Smooth muscle cell (in vitro differentiated cells): Measurements from ENCODE around the gene PTGER3. TPM values are rescaled to one million over a fixed set of nuclear protein-coding genes. Genes with fewer than 3 reads are reported as not detected.
"Not testable (repeated sequence)": the region's sequence is repeated elsewhere in the genome, so short reads cannot be mapped to it uniquely, and the experiment has no call there.

ENCODE experiments used
- DNase-seq: peaks from one replicate; lab custom pipeline; 2025; ENCODE audit not compliant: unreplicated experiment; lab: John Stamatoyannopoulos, UW
- H2AFZ ChIP-seq: fragments of 200-600 bp; sonication (generic); 2 replicates; pipeline ENCODE4 v1.6.0; 2016; ENCODE audit warnings: antibody characterized with exemption, low read depth, mild to moderate bottlenecking
- H3F3A ChIP-seq: fragments of 200-600 bp; sonication (generic); 2 replicates; pipeline ENCODE4 v1.6.0; 2017; ENCODE audit warnings: antibody characterized with exemption, low read depth
- H3K27ac ChIP-seq: fragments of 200-600 bp; sonication (generic); 2 replicates; pipeline ENCODE4 v1.5.1; 2016; ENCODE audit warnings: low read depth, mild to moderate bottlenecking
- H3K27me3 ChIP-seq: fragments of 200-600 bp; sonication (generic); 2 replicates; pipeline ENCODE4 v1.6.1; 2016; ENCODE audit warnings: low read depth, mild to moderate bottlenecking
- H3K36me3 ChIP-seq: fragments of 200-600 bp; sonication (generic); 2 replicates; pipeline ENCODE4 v1.5.1; 2016; ENCODE audit warnings: low read depth
- H3K4me1 ChIP-seq: fragments of 200-600 bp; sonication (generic); 2 replicates; pipeline ENCODE4 v1.5.1; 2016; ENCODE audit warnings: low read depth
- H3K4me2 ChIP-seq: fragments of 200-600 bp; sonication (generic); 2 replicates; pipeline ENCODE4 v1.6.0; 2016; ENCODE audit warnings: mild to moderate bottlenecking
- H3K4me3 ChIP-seq: fragments of 200-600 bp; sonication (generic); 2 replicates; pipeline ENCODE4 v1.5.1; 2016; ENCODE audit warnings: mild to moderate bottlenecking
- H3K79me2 ChIP-seq: fragments of 200-600 bp; sonication (generic); 2 replicates; pipeline ENCODE4 v1.6.0; 2016; ENCODE audit warnings: low read depth, mild to moderate bottlenecking
- H3K9ac ChIP-seq: fragments of 200-600 bp; sonication (generic); 2 replicates; pipeline ENCODE4 v1.6.0; 2016; ENCODE audit warnings: low read depth
- H3K9me3 ChIP-seq: fragments of 200-600 bp; sonication (generic); replicated peaks from 2 replicates; pipeline ENCODE4 v1.5.1; 2016; ENCODE audit warnings: low read depth
- H4K20me1 ChIP-seq: fragments of 200-600 bp; sonication (generic); 2 replicates; pipeline ENCODE4 v1.6.0; 2016; ENCODE audit warnings: low read depth
- WGBS: methylation state at CpG from one replicate; pipeline ENCODE4 v1.1.7; 2016; ENCODE audit warnings: low lambda C conversion rate; 5-methylcytosine and 5-hydroxymethylcytosine counted together
- polyA plus RNA-seq: library from polyadenylated mRNA; unstranded; fragments of >200 nt; fragmentation: Nextera tagmentation; extraction: Ambion mirVana; gene quantifications from 2 replicates; pipeline ENCODE4 v1.2.1, GENCODE V29; 2016
- total RNA-seq: library from RNA; depleted of rRNA; stranded (reverse); fragments of >200 nt; gene quantifications from 2 replicates; pipeline ENCODE4 v1.2.3, GENCODE V29; 2014
- TF ChIP-seq, protein P1 (sequence below): fragments of 200-600 bp; sonication (generic); IDR thresholded peaks from 2 replicates; pipeline ENCODE4 v1.5.1; 2017; ENCODE audit warnings: borderline replicate concordance, mild to moderate bottlenecking, antibody characterized with exemption; ENCODE audit not compliant: insufficient read depth, poor library complexity, severe bottlenecking

PTGER3 gene
- total and polyA plus RNA-seq, 2 experiments from 2014 or later, result 0.37 to 2.7 TPM

DNA sequence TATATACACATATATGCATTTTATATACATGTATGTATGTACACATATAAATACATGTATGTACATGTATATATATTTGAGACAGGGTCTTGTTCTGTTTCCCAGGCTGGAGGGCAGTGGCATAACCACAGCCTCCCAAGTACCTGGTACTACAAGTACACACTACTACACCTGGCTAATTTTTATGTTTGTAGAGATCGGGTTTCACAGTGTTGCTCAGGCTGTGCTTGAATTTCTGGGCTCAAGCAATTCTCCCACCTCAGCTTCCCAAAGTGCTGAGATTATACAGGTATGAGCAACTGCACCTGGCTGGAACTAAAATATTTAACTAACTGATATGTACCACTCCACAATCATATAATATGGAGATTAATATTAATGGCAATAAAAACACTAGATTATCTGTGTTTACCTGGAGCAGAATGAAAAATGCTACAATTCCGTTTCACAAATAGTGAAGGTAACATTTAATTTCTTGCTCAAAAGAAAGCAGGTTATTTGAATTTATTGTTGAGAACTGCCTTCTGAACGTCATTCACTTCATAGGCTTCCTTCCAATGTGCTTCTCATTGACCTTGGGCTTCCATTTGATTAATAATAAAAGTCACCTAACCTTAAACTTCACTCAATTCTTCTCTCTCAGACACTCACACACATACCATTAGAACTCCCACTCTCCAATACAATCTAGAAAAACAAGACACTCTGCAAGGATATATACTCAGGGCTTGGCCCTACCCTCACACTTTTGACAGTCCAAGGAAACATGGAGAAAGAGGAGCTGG, 57.0 kb downstream of the PTGER3 start:
- 79% methylated on average over 3 of the region's 3 CpGs for WGBS
- TF ChIP-seq, protein P1, sequence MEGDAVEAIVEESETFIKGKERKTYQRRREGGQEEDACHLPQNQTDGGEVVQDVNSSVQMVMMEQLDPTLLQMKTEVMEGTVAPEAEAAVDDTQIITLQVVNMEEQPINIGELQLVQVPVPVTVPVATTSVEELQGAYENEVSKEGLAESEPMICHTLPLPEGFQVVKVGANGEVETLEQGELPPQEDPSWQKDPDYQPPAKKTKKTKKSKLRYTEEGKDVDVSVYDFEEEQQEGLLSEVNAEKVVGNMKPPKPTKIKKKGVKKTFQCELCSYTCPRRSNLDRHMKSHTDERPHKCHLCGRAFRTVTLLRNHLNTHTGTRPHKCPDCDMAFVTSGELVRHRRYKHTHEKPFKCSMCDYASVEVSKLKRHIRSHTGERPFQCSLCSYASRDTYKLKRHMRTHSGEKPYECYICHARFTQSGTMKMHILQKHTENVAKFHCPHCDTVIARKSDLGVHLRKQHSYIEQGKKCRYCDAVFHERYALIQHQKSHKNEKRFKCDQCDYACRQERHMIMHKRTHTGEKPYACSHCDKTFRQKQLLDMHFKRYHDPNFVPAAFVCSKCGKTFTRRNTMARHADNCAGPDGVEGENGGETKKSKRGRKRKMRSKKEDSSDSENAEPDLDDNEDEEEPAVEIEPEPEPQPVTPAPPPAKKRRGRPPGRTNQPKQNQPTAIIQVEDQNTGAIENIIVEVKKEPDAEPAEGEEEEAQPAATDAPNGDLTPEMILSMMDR, result no peak
- no peaks in the 10 kb centered on the region for H3K36me3 ChIP-seq

DNA sequence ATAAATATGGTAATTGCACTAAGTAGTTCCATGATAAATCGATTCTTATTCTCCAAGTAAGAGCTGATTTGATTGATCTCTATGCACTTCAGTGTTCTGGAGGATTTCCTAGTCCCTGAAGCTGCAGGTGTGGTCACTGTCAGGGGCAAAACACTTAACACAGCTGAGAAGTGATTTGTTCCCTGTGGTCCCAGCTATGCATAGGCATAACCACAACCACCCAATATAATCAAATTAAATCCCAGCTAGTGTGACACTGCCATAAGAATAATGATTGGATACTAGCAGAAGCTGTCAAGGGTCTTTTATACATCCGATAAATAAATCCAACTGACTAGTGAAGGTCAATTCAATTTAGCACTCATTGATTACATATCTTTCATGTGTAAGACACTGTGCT, 60.1 kb downstream of the PTGER3 start:
- H2AFZ ChIP-seq, result no peak overlapping the region
- no peak overlapping the region for H3K4me2 ChIP-seq
- no peaks in the 10 kb centered on the region for H3F3A ChIP-seq
- H3K4me3 ChIP-seq, result no peak overlapping the region
- no peaks in the 10 kb centered on the region for H3K4me1 ChIP-seq
- H3K79me2 ChIP-seq, result no peaks in the 10 kb centered on the region
- H4K20me1 ChIP-seq, result no peaks in the 10 kb centered on the region
- WGBS, result 84% methylated on average over 2 of the region's 2 CpGs
- no peak overlapping the region for H3K9ac ChIP-seq
- DNase-seq, result no peak
- no peak overlapping the region for H3K27ac ChIP-seq
- no peaks in the 10 kb centered on the region for H3K36me3 ChIP-seq
- TF ChIP-seq, protein P1, result no peak
- H3K9me3 ChIP-seq, result no peaks in the 10 kb centered on the region
- H3K27me3 ChIP-seq, result no peaks in the 10 kb centered on the region

More for the DNA sequence above, 57.0 kb downstream of the PTGER3 start:
- Histone ChIP-seq H2AFZ (no peak overlapping the region), H3K9ac (no peak overlapping the region), H4K20me1 (no peaks in the 10 kb centered on the region), H3F3A (no peaks in the 10 kb centered on the region), H3K4me2 (no peak overlapping the region), H3K79me2 (no peaks in the 10 kb centered on the region), H3K4me3 (no peak overlapping the region), H3K27me3 (no peaks in the 10 kb centered on the region), H3K27ac (no peak overlapping the region), H3K4me1 (no peaks in the 10 kb centered on the region), H3K9me3 (no peaks in the 10 kb centered on the region)
- DNase-seq, result no peak

DNA sequence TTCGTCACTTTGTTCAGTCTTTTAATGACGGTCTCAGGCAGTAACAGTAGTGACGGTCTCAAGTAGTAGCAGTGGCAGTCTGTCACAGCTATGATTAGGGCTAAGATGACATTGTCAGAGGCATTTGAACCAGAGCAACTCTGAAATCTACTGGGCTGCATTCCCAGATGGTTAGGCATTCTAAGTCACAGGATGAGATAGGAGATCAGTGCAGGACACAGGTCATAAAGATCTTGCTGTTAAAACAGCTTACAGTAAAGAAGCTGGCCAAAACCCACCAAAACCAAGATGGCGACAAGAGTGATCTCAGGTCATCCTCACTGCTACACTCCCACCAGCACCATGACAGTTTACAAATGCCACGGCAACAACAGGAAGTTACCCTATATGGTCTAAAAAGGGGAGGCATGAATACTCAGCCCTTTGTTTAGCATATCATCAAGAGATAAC, 61.8 kb downstream of the PTGER3 start:
- not testable (repeated sequence) for H3K4me3 ChIP-seq, H4K20me1 ChIP-seq, H3K79me2 ChIP-seq, H3K9ac ChIP-seq, DNase-seq, H3K36me3 ChIP-seq, H2AFZ ChIP-seq, H3K9me3 ChIP-seq, H3K27ac ChIP-seq, H3K4me1 ChIP-seq, H3K4me2 ChIP-seq, H3F3A ChIP-seq, H3K27me3 ChIP-seq
- 86% methylated on average over 5 of the region's 5 CpGs for WGBS

DNA sequence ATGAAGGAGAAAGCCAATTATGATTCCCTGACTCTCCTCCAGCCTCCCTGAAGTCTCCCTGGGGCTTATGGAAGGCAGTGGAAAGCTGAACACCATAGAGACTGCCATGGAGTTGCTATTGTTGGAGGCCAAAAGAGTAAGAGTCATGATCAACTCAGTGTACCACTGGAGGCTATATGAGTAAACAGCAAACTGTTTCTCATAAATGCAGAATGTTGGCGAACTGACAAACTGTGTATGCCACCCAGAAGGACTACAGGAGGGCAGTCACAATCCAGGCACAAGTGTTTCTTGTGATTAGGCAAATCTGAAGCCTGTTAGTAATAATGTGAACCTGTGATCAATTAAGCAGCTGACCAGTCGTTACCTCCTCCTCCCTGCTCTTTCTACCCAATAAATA, 62.3 kb downstream of the PTGER3 start:
- not testable (repeated sequence) for DNase-seq, H3K4me1 ChIP-seq, H3F3A ChIP-seq, H3K27ac ChIP-seq, H3K36me3 ChIP-seq, H3K9me3 ChIP-seq, H3K79me2 ChIP-seq, H3K9ac ChIP-seq, H3K27me3 ChIP-seq, H4K20me1 ChIP-seq, H2AFZ ChIP-seq, H3K4me2 ChIP-seq, H3K4me3 ChIP-seq
- 100% methylated on average over 2 of the region's 2 CpGs for WGBS

DNA sequence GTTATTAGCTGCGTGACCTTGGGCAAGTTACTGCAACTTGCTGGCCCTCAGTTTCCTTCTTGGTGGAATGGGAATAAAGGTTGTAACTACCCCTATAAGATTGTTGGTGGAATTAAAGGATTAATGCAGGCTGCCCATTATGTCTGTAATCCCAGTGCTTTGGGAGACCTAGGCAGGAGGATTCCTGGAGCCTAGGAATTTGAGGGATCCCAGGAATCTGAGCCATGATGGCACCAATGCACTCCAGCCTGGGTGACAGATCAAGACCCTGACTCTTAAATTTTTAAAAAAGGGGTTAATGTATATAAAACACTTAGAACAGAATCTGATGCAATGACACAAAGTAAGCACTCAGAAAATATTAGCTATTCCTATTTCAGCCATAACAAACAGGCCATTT, 67.3 kb downstream of the PTGER3 start:
- no peak overlapping the region for H3K27ac ChIP-seq
- H3K79me2 ChIP-seq, result no peaks in the 10 kb centered on the region
- TF ChIP-seq, protein P1, result no peak
- H3K27me3 ChIP-seq, result no peaks in the 10 kb centered on the region
- H3F3A ChIP-seq, result no peaks in the 10 kb centered on the region
- H3K4me3 ChIP-seq, result no peak overlapping the region
- H2AFZ ChIP-seq, result no peak overlapping the region
- no peaks in the 10 kb centered on the region for H3K36me3 ChIP-seq
- no peak overlapping the region for H3K9ac ChIP-seq
- no peak for DNase-seq
- no peaks in the 10 kb centered on the region for H4K20me1 ChIP-seq
- no peaks in the 10 kb centered on the region for H3K4me1 ChIP-seq
- 96% methylated on average over 1 of the region's 1 CpG for WGBS
- H3K4me2 ChIP-seq, result no peak overlapping the region
- H3K9me3 ChIP-seq, result no peaks in the 10 kb centered on the region
